Middle frontal gyrus (tissue), 1 donor: Measurements from ENCODE around the gene GMPR.

Experiments used
- DNase-seq: peaks from one replicate; pipeline ENCODE4 v3.0.0-alpha.2; 2015; ENCODE audit warnings: low spot score; ENCODE audit errors: extremely low spot score

Gene GMPR

GRCh38 chr6:16238057-16238962 lies at the start of gene GMPR:
Gene GMPR (plus strand): TSS chr6:16238587. CDS start chr6:16238694, 107 bp downstream.
- DNase-seq: no peak

DNA sequence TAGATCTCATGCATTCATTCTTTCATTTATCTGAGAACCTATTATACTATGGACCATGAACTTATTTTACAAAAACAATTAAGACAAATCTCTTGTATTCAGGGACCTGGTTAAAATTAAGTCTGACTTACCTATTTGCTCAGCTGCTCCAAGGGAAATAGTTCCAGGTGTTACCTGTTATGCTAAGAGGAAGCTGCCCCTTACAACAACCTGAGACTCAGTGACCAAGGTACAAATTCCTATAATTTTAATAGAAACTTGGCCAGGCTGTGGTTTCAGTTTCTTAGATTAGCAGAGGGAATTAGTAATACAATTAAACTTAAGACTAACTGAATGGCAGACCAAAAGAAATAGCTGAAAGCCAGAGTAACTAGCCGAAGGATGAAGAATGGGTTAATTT lies 48.2 kb upstream of the GMPR start:
- DNase-seq: no peak

DNA sequence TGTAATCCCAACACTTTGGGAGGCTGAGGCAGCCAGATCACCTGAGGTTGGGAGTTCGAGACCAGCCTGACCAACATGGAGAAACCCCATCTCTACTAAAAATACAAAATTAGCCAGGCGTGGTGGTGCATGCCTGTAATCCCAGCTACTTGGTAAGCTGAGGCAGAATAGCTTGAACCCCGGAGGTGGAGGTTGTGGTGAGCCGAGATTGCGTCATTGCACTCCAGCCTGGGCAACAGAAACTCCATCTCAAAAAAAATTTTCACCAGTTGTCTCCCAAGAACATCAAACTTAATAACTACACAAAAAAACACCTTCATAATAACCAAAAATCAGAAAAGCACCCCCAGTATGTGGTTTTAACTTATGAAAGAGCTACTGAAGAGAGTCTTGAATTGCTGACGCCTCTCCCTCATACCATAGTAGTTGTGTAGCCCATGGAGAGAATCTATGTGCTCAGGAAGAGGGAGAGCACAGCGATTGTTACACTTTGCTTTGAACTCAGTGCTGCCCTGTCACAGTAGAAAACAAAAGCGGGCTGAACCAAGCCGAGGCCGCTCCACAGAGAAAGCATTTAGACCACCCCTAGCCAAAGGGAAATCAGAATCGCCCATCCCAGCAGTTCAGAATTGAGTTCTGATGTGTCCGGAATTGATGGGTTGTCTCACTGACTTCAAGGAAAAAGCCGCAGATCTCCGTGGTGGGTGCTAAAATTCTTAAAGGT lies 42.0 kb upstream of the GMPR start:
- no peak for DNase-seq

- no peak for DNase-seq
Measured at GRCh38 chr6:16196984-16197546, 41.3 kb upstream of the GMPR start.

DNA sequence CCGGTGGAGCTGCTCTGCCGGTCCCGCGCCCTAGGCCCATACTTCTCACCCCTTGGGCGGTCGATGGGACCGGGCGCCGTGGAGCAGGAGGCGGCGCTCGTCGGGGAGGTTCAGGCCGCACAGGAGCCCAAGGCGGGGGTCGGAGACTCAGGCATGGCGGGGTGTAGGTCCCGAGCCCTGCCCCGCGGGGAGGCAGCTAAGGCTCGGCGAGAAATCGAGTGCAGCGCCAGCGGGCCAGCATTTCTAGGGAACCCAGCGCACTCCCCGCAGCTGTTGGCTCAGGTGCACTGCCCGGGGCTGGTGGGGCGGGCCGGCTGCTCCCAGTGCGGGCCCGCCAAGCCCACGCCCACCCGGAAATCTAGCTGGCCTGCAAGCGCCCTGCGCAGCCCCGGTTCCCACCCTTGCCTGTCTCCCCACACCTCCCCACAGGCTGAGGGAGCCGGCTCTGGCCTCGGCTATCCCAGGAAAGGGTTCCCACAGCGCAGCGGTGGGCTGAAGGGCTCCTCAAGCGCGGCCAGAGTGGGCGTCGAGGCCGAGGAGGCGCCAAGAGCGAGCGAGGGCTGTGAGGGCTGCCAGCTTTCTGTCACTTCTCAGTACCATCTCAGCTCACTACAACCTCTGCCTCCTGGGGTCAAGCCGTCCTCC lies 40.2 kb upstream of the GMPR start:
- DNase-seq: no peak

GRCh38 chr6:16199804-16200203 lies 38.6 kb upstream of the GMPR start:
- DNase-seq: no peak

DNA sequence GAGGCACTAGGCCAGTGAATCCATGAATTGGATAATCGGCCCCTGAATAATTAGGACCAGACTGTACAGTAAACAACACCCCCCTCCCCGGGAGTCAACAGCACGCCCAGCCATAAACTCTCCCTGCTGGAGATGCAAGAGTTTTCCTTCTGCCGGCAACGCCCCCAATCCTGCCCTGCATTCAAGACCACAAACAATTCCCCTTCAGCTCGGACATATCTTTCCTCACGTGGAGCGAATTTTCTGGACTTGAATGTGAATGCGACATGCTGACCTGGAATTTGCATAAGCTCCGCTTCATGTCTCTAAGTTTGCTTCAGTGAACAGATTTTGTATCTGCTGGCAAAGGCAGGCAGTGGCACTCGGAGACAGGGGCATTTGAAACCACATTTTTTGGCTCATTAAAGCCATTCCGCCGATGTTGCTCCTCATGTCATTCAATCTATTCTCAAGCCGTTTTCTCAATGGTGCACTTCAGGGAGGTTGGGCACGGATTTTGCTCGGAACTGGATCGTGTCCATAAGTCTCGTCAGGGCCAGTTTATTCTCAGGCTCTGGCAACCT lies 38.0 kb upstream of the GMPR start:
- DNase-seq: no peak

DNA sequence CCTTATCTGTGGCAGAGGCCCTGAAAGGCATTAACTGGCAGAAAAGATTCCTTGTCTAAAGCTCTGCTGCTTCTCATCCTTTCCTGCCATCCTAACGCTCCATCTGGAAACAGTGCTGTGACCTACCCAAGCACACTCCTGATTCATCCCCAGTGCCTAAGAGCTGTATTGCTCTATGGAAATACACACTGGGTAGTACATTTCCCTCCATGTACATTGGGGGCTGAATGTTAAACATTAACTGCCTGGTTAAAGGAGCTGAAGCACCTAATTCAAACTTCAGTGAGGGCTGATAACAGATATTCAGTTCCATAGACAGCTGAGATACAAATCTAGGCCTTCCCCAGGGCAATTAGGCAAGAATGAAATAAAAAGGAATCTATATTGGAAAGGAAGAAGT lies 36.7 kb upstream of the GMPR start:
- no peak for DNase-seq

DNA sequence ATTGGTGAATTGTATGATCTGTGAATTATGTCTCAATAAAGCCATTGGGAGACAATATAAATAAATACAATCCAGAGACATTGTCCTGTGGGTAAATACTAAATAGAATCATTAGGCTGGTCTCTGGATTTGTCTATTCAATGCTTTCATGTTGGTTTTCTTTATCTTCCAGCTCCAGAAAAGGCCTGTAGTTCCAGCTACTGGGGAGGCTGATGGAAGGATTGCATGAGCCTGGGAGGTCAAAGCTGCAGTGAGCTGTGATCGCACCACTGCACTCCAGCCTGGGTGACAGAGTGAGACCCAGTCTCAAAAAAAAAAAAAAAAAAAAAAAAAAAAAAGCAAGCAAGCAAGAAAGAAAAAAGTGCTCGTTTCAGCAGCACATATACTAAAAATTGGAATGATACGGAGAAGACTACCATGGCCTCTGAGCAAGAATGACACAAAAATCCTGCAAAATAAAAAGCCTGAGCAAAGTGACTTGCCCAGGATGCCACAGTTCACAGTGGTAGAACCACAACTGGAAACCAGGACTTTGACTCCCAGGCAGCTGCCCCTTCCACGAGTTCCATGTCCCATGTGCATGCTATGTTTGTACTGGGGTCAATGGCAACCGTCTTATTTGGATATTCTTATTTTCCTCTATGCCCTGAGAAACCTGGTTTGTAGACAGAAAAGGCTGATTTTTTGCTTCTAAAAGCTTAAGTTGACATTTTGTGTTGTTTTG lies 33.6 kb upstream of the GMPR start:
- DNase-seq: no peak

DNA sequence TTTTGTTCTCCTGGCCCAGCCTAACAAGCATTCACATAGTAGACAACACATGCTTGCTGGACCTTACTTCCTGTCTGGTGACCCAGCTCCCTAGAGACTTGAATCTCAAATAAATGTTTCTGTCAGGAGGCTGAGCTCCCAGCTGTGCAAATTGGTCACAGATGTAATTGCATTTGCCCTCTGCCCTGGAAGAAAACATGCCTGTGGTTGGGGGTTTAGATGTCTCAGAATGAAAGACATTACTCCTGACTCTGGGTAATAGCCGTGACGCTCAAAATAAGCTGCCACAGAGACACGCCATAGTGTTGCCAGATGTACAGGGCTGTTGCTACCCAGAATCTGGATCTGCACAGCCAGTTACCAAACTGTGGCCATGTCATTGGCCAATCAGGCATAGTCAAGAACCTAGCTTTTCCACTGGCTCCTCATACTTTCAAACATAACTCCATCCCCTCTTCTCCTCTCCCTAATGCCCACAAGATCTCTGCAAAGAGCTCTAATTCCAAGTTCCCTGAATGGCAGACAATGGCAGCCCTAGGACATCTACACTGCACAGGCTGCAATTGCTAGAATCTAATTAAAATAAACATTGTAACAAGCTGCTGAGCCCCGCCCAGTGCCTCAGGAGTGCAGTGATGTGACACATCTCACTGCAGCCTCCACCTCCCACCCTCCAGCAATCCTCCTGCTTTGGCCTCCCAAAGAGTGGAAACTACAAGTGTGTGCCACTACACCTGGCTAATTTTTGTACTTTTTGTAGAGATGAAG lies 32.8 kb upstream of the GMPR start:
- no peak for DNase-seq

GRCh38 chr6:16206595-16207037 lies 31.8 kb upstream of the GMPR start:
- peak; percentile 73 for DNase-seq

DNA sequence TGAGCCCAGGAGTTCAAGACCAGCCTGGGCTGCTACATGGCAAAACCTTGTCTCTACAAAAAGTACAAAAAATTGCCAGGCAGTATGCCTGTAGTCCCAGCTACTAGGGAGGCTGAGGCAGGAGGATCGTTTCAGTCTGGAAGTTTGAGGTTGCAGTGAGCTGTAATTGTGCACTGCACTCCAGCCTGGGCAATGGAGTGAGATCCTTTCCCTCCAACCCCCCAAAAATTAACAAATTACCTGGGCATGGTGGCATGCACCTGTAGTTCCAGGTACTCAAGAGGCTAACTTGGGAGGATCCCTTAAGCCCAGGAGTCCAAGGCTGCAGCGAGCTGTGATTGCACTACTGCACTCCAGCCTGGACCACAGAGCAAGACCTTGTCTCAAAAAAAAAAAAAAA lies 29.4 kb upstream of the GMPR start:
- no peak for DNase-seq

DNA sequence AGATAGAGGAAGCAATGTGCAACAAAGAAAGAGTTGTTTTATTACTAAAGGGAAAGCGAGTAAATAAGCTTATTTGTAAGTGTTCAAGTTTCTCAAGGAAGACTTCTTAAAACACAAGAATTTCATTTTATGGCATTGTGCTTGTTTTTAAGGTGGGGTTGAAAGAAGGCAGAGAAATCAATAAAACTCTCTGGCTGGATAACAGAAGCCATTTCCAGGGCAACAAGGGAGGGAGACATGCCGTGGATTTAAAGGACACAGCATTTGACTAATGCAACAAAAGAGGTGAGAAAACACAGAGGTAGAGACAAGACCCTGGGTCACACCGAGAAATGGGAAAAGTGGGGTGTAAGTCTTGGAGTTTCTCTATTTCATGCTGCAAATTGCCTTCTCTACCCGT lies 28.8 kb upstream of the GMPR start:
- no peak for DNase-seq

DNA sequence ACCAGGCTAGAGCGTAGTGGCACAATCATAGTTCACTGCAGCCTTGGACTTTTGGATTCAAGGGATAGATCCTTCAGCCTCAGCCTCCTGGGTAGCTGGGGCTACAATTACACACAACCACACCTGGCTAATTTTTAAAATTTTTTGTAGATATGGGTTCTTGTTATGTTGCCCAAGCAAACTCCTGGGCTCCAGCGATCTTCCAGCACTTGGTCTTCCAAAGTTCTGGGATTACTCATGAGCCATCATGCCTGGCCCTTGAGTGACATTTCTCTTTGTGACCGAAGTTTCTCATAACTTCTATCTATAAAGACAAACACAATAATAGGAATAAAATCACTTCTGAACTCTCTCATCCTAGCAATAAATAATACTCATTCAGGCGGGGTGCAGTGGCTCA lies 26.1 kb upstream of the GMPR start:
- no peak for DNase-seq

GRCh38 chr6:16216501-16217155 lies 21.8 kb upstream of the GMPR start:
- no peak for DNase-seq

DNA sequence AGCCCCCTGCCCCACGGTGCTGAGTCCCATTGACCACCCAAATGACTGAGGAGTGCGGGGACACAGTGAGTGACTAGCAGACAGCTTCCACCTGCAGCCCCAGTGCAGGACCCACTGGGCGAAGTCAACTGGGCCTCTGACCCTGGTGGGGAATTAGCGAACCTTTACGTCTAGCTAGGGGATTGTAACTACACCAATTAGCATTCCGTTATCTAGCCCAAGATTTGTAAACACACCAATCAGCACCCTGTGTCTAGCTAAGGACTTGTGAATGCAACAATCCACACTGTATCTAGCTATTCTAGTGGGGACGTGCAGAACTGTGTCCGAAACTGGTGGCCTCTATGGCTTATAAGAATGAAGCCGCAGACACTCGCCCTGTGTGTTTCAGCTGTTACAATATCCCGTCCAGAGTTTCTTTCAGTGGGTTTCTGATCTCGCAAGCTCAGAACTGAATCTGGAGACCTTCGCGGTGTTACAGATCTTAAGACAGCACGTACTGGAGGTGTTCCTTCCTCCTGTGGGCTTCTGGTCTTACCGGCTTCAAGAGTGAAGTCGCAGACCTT lies 21.1 kb upstream of the GMPR start:
- no peak for DNase-seq

DNA sequence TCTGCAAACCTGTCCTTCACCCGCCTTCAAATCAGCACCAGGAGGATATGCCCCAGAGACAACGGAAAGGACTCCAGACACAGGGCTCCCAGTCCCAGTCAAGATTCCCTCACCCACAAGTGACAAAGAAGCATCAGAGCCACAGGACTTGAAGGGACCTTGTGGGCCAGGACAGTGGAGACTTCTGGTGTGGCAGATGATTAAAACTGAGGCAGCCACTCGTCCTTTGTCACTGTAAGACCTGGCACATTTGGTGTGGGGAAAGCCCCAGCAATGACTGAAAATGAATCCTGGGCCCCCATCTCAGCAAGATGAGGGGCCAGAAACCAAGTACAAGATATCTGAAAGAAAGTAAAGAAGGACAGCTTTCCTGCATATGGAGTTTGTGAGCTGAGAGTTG lies 15.6 kb upstream of the GMPR start:
- DNase-seq: no peak

DNA sequence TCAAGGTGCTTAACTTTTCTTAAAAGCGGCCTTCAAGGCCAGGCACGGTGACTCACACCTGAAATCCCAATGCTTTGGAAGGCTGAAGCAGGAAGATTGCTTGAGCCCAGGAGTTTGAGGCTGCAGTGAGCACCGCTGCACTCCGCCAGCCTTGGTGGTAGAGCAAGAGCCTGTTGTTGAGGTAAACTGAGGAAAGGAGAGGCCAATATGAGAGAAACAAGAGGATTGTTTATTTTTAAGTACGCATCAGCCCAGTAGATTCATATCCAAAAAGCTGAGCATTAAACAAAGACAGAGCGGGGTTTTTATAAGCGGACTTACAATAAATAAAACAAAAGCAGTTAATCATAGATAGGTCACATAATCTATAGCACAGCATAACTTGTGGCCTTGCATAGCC lies 15.0 kb upstream of the GMPR start:
- DNase-seq: no peak

GRCh38 chr6:16224409-16224808 lies 14.0 kb upstream of the GMPR start:
- DNase-seq: no peak
